T-helper 2 cell (primary cell): Measurements from ENCODE around the gene UNC5B.

Experiments
- DNase-seq, 5 experiments: peaks; one replicate each; pipeline versions ENCODE4 v3.0.0 to v3.0.0-alpha.2; 2012 to 2022
- total RNA-seq, 2 donors: gene quantifications; one replicate each; lab custom pipeline; 2026; lab: John Stamatoyannopoulos, UW

UNC5B gene
- 0 to 1.0 reads per million in 2 donors for total RNA-seq

DNA sequence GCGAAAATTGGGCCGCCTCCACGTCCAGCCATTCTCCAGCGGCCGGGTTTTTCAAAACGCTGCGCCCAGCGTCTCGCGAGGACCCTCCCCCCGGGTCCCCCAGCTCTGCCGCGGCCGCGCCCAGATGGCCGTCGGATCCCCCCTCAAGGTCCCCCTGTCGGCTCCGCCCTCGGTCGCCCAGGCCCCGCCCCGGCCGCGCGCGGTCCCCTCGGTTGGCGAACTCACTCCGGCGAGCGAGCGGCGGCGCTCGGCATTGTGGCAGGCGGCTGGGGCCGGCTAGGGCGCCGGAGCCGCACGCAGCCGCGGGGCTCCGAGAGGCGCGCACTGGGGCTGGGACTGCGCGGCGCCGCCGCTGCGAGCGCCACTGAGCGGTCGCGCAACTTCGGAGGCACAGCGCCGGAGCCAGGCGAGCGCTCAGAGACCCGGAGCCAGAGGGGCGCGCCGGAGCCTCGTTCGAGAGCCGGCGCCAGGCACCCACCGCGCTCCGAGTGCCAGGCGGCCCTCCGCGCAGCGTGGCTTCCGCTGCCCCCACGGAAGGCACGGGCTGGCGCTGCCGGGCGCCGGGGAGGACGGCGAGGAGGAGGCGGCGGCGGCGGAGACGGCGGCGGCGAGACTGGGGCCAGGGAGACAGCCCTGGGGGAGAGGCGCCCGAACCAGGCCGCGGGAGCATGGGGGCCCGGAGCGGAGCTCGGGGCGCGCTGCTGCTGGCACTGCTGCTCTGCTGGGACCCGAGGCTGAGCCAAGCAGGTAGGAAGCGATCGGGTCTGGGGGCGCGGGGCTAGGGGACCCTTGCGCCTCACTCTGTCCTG is at the start of gene UNC5B:
Gene UNC5B (plus strand): TSS at position 253 of the 809 bp plus-strand sequence. CDS start 416 bp downstream, at position 669.
- DNase-seq, result peak in 2 of 5 experiments; percentile 37 to 69

DNA sequence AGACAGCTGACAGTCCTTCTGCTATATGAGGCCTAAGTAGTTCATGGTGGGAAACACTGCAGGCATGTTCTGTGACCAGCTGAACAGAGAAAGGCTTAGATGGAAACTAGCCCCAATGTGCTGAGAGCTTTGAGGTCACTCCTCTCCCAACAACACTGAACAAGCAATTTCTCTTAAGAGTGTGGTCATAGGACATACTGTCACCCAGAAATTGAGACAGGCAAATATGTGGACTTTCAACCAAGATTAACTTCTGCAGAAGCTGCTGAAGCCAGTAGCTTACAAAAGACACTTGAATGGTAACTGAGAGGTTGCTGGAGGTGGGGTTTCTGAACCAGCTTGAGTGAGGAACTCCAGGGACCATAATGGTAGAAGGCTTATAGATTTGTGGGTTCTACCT is 38.9 kb upstream of the UNC5B start:
- DNase-seq, result no peak

GRCh38 chr10:71176661-71177060 is 35.7 kb upstream of the UNC5B start:
- DNase-seq, result no peak

DNA sequence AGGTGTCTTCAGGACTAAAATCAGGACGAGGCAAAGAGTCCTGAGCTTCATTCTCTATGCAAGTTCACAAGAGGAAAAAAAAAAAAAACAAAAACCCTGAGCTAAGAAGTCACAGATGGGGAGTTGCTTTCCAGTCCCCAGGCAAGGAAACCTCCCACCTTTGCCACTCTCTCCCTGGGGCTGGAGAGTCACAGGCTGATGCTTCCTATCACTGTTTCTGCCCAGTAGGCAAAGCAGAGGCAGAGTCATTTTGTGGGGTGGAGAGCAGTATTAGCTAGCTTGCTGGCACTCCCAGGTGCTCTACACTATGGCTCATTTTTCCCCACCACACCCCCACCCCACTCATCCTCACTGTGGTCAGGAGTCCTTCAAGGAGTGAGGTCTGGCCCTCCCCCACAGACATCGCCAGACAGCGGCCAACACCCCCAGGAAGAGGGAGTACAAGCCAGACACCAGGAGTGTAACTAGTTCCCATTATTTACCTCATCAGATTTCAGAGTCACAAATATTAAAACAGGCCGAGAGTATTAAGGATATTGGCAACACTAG is 34.6 kb upstream of the UNC5B start:
- DNase-seq, result no peak

GRCh38 chr10:71178880-71179279 is 33.5 kb upstream of the UNC5B start:
- DNase-seq, result no peak

DNA sequence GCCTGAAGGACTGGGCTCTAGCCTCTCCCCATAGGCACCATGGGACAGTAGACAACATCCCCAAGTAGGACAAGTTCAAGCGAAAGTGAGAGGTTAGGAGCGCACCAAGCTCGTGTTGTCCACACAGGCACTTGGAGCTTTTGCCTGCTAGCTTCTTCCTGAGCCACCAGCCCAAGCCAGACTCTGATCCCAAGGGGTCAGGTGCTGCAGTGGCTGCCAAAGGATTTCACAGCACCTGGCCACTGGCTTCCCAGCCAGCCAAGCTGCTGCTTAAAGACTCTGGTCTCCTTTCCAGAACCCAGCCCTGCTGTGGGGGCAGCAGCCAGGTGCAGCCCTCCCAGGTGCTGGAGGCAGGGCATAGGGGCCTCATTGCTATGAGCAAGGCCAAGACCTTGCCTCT is 33.0 kb upstream of the UNC5B start:
- no peak for DNase-seq

GRCh38 chr10:71184421-71184820 is 27.9 kb upstream of the UNC5B start:
- no peak for DNase-seq

DNA sequence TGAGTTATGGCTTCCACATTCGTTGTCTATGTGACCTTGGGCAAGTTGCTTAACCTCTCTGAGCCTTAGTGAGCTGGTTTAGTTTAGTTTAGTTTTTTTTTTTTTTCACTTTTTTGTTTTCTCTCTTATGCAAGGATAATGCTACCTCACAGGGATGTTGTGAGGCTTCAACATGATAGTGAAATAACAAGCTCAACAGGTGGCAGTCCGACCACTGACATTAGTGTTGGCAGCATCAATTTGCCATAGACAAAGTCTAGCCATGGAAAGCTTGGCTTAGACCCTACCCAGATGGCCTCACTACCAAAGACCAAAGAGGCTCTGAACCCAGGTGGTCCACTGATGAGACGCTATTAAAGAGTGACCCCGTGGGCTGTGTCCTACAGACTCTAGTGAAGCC is 27.2 kb upstream of the UNC5B start:
- DNase-seq, result no peak

GRCh38 chr10:71187197-71187596 is 25.2 kb upstream of the UNC5B start:
- no peak for DNase-seq

DNA sequence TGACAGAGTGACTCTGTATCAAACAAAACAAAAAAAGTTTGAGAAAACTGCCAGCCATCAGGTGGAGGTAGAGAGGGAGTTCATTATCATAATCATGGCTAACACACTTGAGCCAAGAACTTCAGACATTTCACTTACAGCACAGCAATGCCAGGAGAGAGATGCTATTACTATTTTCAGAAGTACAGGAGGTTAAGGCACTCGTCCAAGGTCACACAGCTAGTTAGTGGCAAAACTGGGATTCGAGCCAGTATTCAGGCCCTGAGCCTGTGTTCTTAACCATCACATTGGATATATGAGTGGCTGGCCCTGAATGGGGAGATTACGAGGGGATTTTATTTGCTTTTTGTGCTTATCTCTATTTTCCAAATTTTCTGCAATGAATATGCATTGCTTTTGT is 24.8 kb upstream of the UNC5B start:
- DNase-seq, result no peak

- DNase-seq, result no peak
Measured at GRCh38 chr10:71188201-71188600, 24.2 kb upstream of the UNC5B start.

- no peak for DNase-seq
Measured at GRCh38 chr10:71191019-71191418, 21.4 kb upstream of the UNC5B start.

DNA sequence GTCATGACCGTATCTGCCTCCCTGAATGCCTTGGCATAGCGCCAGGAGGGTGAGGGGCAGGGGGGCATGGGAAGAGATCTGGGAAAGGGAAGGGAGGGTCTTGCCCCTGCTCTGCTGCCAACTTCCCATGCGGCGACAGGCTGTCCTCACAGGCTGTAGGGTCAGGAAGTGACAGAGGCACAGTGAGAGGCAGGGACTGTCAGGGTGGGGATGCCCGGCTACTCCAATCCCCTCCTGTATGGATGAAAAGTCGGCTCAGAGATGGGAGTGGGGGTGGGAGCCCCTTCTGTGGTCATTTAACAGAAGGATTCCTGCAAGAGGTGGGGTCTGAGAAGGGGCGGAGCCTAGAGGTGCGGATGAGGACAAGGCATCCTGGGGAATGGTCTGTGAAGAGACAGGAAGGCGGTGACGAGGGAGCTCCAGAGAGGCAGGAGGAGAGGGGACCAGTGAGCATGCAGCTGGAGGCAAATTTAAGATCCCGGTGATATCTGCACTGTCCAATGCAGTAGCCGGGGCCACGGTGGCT is 20.8 kb upstream of the UNC5B start:
- DNase-seq, result no peak

DNA sequence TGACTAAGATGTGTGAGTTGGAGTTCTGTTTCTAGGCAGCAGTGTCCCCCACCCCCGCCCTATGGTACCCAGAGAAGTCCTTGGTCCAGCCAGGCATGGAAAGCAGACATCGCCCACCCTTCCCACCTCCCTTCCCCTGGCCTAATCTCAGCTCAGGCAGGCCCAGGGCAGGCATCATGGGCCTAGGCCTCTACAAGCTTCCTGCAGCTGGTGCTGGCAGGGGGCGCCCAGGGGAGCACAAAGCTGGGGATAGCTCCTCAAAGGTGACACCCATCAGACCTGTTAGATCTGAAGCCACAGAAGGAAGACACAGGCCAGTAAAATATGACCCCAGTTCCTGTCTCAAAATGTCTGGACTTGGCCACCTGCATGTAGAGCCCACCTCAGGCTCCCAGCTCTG is 18.9 kb upstream of the UNC5B start:
- no peak for DNase-seq

DNA sequence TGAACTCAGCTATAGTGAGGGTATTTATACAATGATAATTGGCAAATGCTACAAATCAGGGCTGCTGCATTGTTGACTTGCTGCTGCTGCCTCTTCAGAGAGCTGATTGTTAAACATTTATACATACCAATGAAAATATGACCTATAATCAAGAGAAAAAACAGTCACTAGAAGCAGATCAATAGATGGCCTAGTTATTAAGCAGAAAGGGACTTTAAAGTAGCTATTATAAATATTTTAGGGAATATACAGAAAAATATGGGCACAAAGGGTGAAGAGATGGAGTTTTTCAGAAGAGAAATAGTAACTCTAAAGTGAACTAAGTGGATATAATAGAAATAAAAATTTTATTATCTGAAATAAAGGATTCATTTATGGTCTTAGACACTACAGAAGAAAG is 14.4 kb upstream of the UNC5B start:
- DNase-seq, result no peak

DNA sequence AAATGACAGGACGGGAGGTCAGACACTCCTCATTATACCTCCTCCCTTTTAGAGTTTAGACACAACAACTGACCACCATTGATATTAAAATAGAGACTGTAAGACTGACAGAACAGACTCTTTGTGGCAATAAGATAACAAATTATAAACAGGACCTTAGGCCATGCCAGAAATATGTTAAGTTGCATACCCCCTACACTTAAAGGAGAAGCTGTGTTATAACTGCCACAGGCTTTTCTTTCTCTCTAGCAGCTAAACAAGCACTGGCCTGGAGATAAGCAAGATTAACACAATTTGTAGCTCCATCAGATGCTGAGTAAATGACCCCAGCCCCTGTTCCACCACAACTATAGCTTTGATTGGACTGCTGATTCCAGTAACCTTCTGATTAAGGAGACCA is 10.5 kb upstream of the UNC5B start:
- no peak for DNase-seq

DNA sequence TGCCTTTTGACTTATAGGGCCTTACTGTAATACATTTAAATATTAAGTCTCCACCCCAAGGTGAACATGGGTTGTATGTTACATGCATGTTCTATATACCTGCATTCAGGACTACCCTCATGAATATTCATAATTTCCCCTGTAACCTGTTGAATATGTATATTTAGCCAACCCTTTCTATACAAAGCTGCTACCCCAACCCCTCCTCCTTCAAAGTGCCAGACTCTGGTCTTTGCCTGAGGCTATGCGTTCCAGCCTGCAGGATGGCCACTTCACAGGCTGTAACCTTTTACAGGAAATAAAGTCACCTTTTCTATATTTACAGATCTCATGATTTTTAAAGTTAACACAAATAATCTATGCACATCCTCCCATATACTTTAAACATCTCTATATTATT is 10.1 kb upstream of the UNC5B start:
- no peak for DNase-seq

GRCh38 chr10:71203124-71203523 is 9.2 kb upstream of the UNC5B start:
- DNase-seq, result no peak

GRCh38 chr10:71203716-71204115 is 8.7 kb upstream of the UNC5B start:
- DNase-seq, result no peak

DNA sequence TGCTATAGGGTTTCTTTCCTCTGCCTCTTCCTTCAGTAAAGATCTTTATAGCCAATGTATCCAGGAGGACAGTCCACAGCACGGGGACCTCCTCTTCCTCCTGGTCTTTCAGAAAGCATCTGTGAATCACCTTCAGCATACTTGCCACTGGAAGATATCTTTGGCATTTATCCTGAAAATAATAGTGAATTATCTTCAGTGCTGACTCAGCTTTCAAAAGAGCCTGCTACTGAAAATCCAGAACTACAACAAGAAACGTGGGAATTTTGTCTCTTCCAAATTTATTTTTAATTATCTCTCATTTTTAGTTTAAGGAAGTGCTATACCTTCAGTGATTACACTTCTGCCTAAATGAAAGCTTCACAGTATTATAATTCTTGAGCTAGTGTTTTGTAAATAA is 7.6 kb upstream of the UNC5B start:
- DNase-seq, result no peak

GRCh38 chr10:71205468-71205867 is 6.9 kb upstream of the UNC5B start:
- DNase-seq, result no peak

DNA sequence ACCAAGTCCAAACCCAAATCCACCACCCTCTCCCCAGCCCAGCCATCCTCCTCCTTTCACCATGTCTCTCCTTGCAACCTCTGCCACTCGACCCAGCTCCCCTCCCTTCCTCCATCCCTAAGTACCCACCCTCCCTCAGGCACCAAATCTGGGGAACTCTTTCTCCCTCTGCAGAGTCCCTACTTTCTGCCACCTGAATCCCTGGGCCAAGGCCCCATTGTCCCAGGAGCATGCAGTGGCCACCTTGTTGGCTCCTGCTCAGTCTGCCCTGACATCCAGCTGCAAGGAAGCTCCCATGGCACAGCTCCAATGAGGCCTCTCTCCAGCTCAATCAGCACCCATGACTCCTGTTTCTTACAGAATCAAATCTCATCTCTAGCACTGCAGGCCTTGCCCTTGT is 5.5 kb upstream of the UNC5B start:
- DNase-seq, result no peak

- no peak for DNase-seq
Measured at GRCh38 chr10:71207578-71207977, 4.8 kb upstream of the UNC5B start.

GRCh38 chr10:71209352-71209715 is 3.0 kb upstream of the UNC5B start:
- DNase-seq, result no peak
